ENCODE measurements around the gene TMEM151B.

DNA sequence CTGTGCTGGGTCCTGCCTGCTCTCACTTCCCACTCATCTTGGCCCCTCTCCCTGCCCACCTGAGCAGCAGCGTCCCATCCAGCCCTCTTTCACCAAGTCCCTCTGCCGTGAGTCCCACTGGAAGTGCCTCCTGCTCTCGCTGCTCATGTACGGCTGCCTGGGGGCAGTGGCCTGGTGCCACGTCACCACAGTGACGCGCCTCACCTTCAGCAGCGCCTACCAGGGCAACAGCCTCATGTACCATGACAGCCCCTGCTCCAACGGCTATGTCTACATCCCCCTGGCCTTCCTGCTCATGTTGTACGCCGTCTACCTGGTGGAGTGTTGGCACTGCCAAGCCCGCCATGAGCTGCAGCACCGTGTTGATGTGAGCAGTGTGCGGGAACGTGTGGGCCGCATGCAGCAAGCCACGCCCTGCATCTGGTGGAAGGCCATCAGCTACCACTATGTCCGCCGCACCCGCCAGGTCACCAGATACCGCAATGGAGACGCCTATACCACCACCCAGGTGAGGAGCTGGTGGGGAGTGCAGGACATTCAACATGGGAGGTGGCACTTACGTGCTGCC is 2.8 kb downstream of the TMEM151B start:
- no peak for TF ChIP-seq MYC (IDR thresholded peaks at IDR 0.05; ENCODE audit: borderline replicate concordance, low read length)
- TF ChIP-seq POLR2A (IDR thresholded peaks at IDR 0.05; ENCODE audit: low read length): no peak
- TF ChIP-seq, protein P1, sequence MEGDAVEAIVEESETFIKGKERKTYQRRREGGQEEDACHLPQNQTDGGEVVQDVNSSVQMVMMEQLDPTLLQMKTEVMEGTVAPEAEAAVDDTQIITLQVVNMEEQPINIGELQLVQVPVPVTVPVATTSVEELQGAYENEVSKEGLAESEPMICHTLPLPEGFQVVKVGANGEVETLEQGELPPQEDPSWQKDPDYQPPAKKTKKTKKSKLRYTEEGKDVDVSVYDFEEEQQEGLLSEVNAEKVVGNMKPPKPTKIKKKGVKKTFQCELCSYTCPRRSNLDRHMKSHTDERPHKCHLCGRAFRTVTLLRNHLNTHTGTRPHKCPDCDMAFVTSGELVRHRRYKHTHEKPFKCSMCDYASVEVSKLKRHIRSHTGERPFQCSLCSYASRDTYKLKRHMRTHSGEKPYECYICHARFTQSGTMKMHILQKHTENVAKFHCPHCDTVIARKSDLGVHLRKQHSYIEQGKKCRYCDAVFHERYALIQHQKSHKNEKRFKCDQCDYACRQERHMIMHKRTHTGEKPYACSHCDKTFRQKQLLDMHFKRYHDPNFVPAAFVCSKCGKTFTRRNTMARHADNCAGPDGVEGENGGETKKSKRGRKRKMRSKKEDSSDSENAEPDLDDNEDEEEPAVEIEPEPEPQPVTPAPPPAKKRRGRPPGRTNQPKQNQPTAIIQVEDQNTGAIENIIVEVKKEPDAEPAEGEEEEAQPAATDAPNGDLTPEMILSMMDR (IDR thresholded peaks at IDR 0.05): no peak
- no peak for TF ChIP-seq RCOR1 (IDR thresholded peaks at IDR 0.05; ENCODE audit: low read depth, low read length)
- TF ChIP-seq, protein P2, sequence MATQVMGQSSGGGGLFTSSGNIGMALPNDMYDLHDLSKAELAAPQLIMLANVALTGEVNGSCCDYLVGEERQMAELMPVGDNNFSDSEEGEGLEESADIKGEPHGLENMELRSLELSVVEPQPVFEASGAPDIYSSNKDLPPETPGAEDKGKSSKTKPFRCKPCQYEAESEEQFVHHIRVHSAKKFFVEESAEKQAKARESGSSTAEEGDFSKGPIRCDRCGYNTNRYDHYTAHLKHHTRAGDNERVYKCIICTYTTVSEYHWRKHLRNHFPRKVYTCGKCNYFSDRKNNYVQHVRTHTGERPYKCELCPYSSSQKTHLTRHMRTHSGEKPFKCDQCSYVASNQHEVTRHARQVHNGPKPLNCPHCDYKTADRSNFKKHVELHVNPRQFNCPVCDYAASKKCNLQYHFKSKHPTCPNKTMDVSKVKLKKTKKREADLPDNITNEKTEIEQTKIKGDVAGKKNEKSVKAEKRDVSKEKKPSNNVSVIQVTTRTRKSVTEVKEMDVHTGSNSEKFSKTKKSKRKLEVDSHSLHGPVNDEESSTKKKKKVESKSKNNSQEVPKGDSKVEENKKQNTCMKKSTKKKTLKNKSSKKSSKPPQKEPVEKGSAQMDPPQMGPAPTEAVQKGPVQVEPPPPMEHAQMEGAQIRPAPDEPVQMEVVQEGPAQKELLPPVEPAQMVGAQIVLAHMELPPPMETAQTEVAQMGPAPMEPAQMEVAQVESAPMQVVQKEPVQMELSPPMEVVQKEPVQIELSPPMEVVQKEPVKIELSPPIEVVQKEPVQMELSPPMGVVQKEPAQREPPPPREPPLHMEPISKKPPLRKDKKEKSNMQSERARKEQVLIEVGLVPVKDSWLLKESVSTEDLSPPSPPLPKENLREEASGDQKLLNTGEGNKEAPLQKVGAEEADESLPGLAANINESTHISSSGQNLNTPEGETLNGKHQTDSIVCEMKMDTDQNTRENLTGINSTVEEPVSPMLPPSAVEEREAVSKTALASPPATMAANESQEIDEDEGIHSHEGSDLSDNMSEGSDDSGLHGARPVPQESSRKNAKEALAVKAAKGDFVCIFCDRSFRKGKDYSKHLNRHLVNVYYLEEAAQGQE (IDR thresholded peaks at IDR 0.05): no peak
- TF ChIP-seq RAD21 (conservative IDR thresholded peaks at IDR 0.05 in 1 of 2, IDR thresholded peaks at IDR 0.05 in 1 of 2): no peak
- TF ChIP-seq EHMT2 (IDR thresholded peaks at IDR 0.05; ENCODE audit: low read depth): no peak
- TF ChIP-seq, protein P3, sequence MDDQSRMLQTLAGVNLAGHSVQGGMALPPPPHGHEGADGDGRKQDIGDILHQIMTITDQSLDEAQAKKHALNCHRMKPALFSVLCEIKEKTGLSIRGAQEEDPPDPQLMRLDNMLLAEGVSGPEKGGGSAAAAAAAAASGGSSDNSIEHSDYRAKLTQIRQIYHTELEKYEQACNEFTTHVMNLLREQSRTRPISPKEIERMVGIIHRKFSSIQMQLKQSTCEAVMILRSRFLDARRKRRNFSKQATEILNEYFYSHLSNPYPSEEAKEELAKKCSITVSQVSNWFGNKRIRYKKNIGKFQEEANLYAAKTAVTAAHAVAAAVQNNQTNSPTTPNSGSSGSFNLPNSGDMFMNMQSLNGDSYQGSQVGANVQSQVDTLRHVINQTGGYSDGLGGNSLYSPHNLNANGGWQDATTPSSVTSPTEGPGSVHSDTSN (IDR thresholded peaks at IDR 0.05): no peak
- TF ChIP-seq BHLHE40 (IDR thresholded peaks at IDR 0.05; ENCODE audit: low read depth, low read length): no peak
- TF ChIP-seq JUNB (IDR thresholded peaks at IDR 0.05): no peak
- TF ChIP-seq, protein P4, sequence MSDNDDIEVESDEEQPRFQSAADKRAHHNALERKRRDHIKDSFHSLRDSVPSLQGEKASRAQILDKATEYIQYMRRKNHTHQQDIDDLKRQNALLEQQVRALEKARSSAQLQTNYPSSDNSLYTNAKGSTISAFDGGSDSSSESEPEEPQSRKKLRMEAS (IDR thresholded peaks at IDR 0.05): no peak
- TF ChIP-seq JUN (IDR thresholded peaks at IDR 0.05): no peak
- no peak for TF ChIP-seq ZC3H11A (IDR thresholded peaks at IDR 0.05)
- no peak for TF ChIP-seq RFX5 (IDR thresholded peaks at IDR 0.05)
